Cardiac fibroblast (primary cell): ENCODE measurements around the gene UNC13A.

Experiments used
- DNase-seq, 2 donors: peaks; one replicate each; pipeline versions ENCODE4 v3.0.0 to v3.0.0-alpha.2; 2010; ENCODE audit warnings: low read depth in 2 of 2
- H3K4me3 ChIP-seq, 2 donors: replicated peaks in 1 of 2; 1 replicate in 1 of 2; 2 replicates in 1 of 2; pipeline ENCODE4 v1.5.1; 2011; ENCODE audit warnings: low read depth in 2 of 2, low read length in 2 of 2, mild to moderate bottlenecking in 2 of 2, moderate library complexity in 1 of 2
- TF ChIP-seq, protein P1 (sequence below): IDR thresholded peaks from one replicate; pipeline ENCODE4 v1.5.1; 2011; ENCODE audit warnings: low read depth, mild to moderate bottlenecking, low read length, inconsistent platforms

Gene UNC13A

DNA sequence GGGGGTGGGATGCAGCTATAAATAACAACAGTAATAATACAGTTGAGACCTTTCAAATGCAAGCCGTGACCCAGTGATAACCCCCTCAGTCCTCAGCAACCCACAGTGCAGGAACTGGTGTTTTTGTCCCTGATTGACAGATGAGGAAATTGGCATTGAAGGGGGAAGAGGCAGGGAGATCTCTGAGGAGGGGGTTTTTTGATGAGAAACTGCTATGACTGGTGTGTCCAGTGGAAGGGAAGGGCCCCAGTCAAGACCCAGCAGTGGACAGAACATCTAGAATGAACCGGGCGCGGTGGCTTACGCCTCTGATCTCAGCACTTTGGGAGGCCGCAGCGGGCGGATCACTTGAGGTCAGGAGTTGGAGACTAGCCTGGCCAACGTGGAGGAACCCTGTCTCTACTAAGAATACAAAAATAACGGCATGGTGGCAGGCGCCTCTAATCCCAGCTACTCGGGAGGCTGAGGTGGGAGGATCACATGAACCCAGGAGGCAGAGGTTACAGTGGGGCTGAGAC, 33.0 kb upstream of the UNC13A start:
- TF ChIP-seq, protein P1, sequence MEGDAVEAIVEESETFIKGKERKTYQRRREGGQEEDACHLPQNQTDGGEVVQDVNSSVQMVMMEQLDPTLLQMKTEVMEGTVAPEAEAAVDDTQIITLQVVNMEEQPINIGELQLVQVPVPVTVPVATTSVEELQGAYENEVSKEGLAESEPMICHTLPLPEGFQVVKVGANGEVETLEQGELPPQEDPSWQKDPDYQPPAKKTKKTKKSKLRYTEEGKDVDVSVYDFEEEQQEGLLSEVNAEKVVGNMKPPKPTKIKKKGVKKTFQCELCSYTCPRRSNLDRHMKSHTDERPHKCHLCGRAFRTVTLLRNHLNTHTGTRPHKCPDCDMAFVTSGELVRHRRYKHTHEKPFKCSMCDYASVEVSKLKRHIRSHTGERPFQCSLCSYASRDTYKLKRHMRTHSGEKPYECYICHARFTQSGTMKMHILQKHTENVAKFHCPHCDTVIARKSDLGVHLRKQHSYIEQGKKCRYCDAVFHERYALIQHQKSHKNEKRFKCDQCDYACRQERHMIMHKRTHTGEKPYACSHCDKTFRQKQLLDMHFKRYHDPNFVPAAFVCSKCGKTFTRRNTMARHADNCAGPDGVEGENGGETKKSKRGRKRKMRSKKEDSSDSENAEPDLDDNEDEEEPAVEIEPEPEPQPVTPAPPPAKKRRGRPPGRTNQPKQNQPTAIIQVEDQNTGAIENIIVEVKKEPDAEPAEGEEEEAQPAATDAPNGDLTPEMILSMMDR: no peak
- DNase-seq: no peak
- H3K4me3 ChIP-seq: peak overlapping the region in 1 of 2 donors; percentile 93

GRCh38 chr19:17720440-17720839, 32.3 kb upstream of the UNC13A start:
- peak overlapping the region; percentile 93 to 99 for H3K4me3 ChIP-seq
- DNase-seq: no peak
- TF ChIP-seq, protein P1: no peak

GRCh38 chr19:17719730-17720400, 31.7 kb upstream of the UNC13A start:
- H3K4me3 ChIP-seq: peak overlapping the region; percentile 93 to 99
- DNase-seq: no peak
- TF ChIP-seq, protein P1: no peak

DNA sequence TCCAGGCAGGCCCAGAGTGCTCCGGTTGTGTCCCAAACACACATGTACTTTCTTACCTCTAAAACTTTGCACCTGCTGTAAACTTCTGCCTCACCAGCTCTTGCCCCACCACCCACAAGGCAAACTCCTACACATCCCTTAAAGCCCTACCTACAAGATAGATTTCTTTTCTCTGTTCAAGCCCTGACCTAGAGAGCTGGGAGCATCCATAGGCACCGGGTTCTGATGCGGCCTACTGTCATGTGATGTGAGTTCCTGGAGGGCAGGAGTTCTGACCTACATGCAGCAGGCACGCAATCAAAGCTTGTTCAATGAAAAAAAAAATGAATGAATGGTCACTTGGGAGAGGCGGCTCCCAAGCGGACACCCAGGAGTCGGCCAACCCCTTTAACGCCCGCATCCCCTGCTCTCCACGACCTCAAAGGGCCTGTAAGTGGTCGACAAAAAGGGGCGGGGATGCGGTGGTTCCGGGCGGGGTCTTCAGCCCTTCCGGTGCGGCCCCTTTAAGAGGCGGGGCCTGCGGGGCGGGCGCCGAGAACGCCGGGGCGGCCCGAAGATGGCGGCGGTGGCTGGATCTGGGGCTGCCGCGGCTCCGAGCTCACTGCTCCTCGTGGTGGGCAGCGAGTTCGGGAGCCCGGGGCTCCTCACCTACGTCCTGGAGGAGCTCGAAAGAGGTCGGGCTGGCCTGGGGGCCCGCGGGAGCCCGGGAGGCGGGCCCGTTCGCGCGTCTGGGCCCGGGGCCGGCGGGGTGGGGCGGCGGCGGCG, 31.0 kb upstream of the UNC13A start, which contains the start of gene MAP1S:
Gene MAP1S (plus strand): TSS at position 534 of the 765 bp plus-strand sequence. CDS start 23 bp downstream, at position 557.
- peak within 1 kb of the TSS; percentile 93 to 99 for H3K4me3 ChIP-seq
- TF ChIP-seq, protein P1: no peak
- peak; percentile 53 to 67 for DNase-seq

DNA sequence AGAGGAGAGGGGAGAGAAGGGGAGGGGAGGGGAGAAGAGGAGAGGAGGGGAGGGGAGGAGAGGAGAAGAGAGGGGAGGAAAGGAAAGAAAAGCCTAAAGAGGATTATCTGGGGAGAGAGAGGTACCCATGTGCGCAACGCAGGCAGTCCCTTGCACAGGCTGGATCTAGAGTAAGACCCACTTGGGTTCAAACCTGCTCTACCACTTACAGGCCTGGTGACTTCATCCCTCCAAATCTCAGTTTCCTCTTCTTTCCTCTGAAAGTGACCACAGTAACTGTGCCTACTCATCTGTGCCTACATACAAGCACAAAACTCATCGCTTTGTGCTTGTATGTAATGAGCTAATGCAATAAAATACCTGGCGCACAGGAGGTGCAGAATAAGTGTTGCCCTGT, 30.4 kb upstream of the UNC13A start:
- H3K4me3 ChIP-seq: no peak overlapping the region
- no peak for DNase-seq
- TF ChIP-seq, protein P1: no peak

DNA sequence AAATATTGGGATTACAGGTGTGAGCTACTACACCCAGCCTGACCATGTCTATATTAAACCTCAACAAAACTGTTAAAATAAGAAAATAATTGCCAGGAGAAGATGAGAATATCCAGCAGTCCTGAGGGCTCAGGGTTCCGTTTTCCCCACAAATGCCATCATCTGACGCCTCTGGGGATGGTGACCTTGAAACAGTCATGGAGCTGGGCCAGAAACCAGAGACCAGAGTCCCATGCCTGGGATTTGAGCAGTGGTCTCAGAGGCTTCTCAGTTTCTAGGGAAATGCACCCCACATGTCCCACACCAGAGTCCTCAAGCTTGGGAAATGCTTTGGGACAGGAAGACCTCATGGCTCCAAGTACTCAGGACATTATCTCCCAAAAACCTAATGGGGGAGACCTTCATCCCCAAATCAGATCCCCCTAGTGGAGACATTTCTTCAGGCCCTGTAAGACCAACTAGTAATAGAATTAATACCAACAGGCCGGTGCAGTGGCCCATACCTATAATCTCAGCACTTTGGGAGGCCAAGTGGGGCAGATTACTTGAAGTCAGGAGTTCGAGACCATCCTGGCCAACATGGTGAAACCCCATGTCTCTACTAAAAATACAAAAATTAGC, 28.3 kb upstream of the UNC13A start:
- TF ChIP-seq, protein P1: peak; percentile 7
- H3K4me3 ChIP-seq: no peak overlapping the region
- DNase-seq: no peak
